LNCAP (cell line): ENCODE measurements around the gene B3GAT3.

Source experiments
- TF ChIP-seq, protein P1 (sequence below): fragments of 450-650 bp; IDR thresholded peaks from 2 replicates; pipeline ENCODE4 v1.5.1; 2017; ENCODE audit warnings: mild to moderate bottlenecking

B3GAT3 gene

DNA sequence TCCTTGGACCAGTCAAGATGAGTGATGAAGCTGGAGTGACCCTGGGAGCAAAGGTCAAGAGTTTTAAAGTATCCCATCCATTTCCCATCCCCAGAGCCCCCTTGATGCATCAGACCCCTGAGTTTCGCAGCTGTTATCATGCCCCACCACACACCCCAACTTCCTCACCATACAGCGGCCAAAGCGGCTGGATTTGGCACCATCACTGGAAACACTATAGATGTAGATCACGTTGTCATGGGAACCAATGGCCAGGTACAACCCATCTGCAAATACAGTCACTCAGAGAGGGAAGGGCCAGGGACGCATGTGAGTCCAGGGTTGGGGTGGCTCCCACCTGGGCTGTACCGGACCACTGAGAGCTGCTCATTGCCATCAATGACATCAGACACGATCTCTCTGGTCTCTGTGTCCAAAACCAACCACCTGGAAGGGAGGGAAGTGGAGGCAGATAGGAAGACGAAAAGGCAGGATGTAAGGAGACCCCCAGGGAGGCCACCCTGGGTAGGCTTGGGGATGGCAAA, 17.9 kb downstream of the B3GAT3 start:
- TF ChIP-seq, protein P1, sequence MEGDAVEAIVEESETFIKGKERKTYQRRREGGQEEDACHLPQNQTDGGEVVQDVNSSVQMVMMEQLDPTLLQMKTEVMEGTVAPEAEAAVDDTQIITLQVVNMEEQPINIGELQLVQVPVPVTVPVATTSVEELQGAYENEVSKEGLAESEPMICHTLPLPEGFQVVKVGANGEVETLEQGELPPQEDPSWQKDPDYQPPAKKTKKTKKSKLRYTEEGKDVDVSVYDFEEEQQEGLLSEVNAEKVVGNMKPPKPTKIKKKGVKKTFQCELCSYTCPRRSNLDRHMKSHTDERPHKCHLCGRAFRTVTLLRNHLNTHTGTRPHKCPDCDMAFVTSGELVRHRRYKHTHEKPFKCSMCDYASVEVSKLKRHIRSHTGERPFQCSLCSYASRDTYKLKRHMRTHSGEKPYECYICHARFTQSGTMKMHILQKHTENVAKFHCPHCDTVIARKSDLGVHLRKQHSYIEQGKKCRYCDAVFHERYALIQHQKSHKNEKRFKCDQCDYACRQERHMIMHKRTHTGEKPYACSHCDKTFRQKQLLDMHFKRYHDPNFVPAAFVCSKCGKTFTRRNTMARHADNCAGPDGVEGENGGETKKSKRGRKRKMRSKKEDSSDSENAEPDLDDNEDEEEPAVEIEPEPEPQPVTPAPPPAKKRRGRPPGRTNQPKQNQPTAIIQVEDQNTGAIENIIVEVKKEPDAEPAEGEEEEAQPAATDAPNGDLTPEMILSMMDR: no peak

DNA sequence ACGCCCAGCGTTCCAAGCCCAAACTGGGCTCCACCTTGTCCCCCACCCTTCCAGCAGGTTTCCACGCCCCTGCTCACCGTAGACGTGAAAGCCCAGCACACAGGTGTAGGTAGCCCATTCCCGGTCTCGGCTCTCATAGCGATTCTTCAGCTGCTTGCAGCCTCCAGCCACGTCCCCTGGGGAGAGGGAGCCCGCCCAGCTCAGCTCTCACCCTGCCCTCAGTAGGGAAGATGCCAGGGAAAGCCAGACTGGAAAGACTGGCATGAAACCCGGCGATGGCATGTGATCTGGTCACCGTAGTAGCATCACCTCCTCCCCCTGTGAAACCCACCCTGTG, 18.7 kb downstream of the B3GAT3 start:
- TF ChIP-seq, protein P1: no peak

- TF ChIP-seq, protein P1: no peak
These were observed 19.4 kb downstream of the B3GAT3 start for GRCh38 chr11:62602141-62603071.

DNA sequence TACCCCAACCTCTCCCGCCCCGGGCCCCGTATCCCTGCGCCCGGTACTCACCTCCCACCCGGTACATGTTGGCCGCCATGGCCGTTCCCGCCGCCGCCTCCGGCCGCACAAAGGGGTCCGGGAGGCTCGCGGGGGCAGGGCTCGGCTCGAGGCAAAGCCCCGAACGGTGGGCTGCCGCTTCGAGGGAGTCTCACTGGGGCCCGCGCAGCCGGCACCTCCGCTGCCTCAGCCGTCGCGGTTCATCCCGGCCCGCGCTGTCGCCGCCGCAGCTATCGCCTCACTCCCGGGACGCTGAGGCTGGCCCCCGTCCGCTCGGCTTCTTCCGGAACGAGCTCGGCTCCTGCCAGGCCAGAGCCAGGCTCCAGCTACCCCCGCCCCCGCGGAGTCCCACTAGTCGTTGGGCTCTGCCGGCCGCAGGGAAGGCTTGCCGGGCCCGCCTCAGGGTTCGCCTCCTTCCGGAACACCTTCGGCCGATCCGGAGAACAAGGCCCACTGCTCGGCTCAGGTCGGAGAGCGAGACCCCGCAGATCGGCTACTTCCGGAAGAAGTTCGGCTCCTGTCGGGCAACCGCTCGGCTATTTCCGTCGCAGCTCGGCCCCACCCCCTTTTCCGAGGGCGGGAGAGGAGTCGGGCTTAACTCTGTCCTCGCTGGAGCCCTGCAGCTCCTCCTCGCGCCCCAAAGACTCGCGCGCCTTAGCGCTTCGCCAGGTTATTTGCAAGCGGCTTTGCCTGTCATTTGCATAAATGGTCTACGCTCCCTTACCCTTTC, 20.2 kb downstream of the B3GAT3 start, which contains the start of gene MTA2:
Gene MTA2 (minus strand): TSS at position 494 of the 769 bp plus-strand sequence. CDS start 415 bp downstream, at position 79.
- TF ChIP-seq, protein P1: no peak

DNA sequence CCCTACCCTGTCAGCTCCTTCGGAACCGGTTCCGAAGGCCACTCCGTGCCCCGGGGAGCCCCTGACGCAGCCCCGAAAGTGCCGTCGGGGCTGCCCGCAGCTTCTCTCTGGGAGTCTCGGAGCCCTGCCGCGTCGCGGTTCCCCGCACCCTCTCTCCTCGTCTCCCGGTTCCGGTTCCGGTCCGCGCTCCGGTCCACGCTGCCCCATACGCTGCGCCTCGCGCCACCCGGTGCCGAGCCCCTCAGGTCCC, 20.7 kb downstream of the B3GAT3 start:
- TF ChIP-seq, protein P1: no peak

- TF ChIP-seq, protein P1: no peak
These were observed 21.2 kb downstream of the B3GAT3 start for GRCh38 chr11:62600367-62601121.

GRCh38 chr11:62599901-62600300, 21.9 kb downstream of the B3GAT3 start:
- TF ChIP-seq, protein P1: no peak
